ENCODE data around the gene GGA2.

- TF ChIP-seq, protein P1, sequence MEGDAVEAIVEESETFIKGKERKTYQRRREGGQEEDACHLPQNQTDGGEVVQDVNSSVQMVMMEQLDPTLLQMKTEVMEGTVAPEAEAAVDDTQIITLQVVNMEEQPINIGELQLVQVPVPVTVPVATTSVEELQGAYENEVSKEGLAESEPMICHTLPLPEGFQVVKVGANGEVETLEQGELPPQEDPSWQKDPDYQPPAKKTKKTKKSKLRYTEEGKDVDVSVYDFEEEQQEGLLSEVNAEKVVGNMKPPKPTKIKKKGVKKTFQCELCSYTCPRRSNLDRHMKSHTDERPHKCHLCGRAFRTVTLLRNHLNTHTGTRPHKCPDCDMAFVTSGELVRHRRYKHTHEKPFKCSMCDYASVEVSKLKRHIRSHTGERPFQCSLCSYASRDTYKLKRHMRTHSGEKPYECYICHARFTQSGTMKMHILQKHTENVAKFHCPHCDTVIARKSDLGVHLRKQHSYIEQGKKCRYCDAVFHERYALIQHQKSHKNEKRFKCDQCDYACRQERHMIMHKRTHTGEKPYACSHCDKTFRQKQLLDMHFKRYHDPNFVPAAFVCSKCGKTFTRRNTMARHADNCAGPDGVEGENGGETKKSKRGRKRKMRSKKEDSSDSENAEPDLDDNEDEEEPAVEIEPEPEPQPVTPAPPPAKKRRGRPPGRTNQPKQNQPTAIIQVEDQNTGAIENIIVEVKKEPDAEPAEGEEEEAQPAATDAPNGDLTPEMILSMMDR (conservative IDR thresholded peaks at IDR 0.05; ENCODE audit: low read length): no peak
- TF ChIP-seq EZH2phosphoT487 (IDR thresholded peaks at IDR 0.05; ENCODE audit: borderline replicate concordance): peak; percentile 94
Measured at GRCh38 chr16:23514381-23515152, 4.3 kb upstream of the GGA2 start.

Measured in Loucy (cell line).